Measurements from ENCODE around the gene SNAPC5. TPM values are rescaled to one million over a fixed set of nuclear protein-coding genes. Genes with fewer than 3 reads are reported as not detected.

The SNAPC5 gene
- total and polyA plus RNA-seq, 2 of the 13 experiments (the other 11 are each of a cell fraction or from before 2014, with no cell fraction given) = 14.8 to 36.2 TPM

DNA sequence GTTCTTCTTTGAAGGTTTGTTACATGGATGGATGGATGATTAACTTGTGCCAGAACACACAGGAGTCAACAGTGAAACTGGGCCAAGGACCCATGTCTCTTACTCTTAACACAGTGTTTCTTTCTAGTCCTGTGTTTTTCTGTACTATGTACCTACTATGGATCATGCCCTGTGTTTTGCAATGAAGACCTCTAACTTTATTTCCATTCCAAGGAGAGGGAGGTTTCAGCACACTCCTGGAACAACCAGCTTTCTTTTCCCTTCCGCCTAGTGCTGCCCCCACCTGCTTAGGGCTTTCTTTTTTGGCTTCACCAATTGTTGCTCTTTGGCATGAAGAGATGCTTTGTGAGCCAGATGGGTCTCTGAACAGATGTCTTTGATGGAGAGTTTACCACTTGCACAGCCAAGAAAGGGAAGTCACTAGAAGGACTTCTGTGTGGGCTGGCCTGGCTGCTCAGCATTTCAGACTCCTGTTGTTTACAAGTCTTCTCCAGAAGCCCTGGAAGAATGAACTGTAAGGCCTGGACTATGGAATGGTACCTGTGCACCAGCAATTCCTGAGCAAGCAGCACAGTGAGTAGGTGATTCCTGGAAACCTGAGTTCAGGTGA is 44.5 kb downstream of the SNAPC5 start (continued):
- no peak for TF ChIP-seq BRD4 (CRISPR knock-in tag; IDR thresholded peaks at IDR 0.05)
- peak; percentile 39; the same call in 1 of the 2 replicates for TF ChIP-seq ZNF430 (CRISPR knock-in tag; IDR thresholded peaks at IDR 0.05)
- TF ChIP-seq ZNF235 (CRISPR knock-in tag; IDR thresholded peaks at IDR 0.05; ENCODE audit: borderline replicate concordance) = no peak
- TF ChIP-seq ZNF230 (CRISPR knock-in tag; IDR thresholded peaks at IDR 0.05) = no peak
- TF ChIP-seq IRF2 (CRISPR knock-in tag; IDR thresholded peaks at IDR 0.05) = no peak
- TF ChIP-seq, protein P1, sequence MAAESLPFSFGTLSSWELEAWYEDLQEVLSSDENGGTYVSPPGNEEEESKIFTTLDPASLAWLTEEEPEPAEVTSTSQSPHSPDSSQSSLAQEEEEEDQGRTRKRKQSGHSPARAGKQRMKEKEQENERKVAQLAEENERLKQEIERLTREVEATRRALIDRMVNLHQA (CRISPR knock-in tag; IDR thresholded peaks at IDR 0.05) = no peak
- TF ChIP-seq, protein P2, sequence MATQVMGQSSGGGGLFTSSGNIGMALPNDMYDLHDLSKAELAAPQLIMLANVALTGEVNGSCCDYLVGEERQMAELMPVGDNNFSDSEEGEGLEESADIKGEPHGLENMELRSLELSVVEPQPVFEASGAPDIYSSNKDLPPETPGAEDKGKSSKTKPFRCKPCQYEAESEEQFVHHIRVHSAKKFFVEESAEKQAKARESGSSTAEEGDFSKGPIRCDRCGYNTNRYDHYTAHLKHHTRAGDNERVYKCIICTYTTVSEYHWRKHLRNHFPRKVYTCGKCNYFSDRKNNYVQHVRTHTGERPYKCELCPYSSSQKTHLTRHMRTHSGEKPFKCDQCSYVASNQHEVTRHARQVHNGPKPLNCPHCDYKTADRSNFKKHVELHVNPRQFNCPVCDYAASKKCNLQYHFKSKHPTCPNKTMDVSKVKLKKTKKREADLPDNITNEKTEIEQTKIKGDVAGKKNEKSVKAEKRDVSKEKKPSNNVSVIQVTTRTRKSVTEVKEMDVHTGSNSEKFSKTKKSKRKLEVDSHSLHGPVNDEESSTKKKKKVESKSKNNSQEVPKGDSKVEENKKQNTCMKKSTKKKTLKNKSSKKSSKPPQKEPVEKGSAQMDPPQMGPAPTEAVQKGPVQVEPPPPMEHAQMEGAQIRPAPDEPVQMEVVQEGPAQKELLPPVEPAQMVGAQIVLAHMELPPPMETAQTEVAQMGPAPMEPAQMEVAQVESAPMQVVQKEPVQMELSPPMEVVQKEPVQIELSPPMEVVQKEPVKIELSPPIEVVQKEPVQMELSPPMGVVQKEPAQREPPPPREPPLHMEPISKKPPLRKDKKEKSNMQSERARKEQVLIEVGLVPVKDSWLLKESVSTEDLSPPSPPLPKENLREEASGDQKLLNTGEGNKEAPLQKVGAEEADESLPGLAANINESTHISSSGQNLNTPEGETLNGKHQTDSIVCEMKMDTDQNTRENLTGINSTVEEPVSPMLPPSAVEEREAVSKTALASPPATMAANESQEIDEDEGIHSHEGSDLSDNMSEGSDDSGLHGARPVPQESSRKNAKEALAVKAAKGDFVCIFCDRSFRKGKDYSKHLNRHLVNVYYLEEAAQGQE (IDR thresholded peaks at IDR 0.05; ENCODE audit: borderline replicate concordance in 1 of 2, low read depth in 1 of 2, low read length in 2 of 2) = no peak
- no peak for TF ChIP-seq TEAD2 (CRISPR knock-in tag; IDR thresholded peaks at IDR 0.05)
- no peak for TF ChIP-seq MAFK (conservative IDR thresholded peaks at IDR 0.05 in 1 of 2, IDR thresholded peaks at IDR 0.05 in 1 of 2; ENCODE audit: low read length in 2 of 2)
- TF ChIP-seq ZNF563 (CRISPR knock-in tag; IDR thresholded peaks at IDR 0.05) = no peak
- no peak for TF ChIP-seq YY1 (IDR thresholded peaks at IDR 0.05; ENCODE audit: insufficient read depth, insufficient replicate concordance, low read depth, low read length)
- TF ChIP-seq SNRNP70 (IDR thresholded peaks at IDR 0.05; ENCODE audit: low read depth, low read length) = no peak
- no peak for TF ChIP-seq ZNF432 (CRISPR knock-in tag; IDR thresholded peaks at IDR 0.05; ENCODE audit: borderline replicate concordance)
- TF ChIP-seq, protein P3, sequence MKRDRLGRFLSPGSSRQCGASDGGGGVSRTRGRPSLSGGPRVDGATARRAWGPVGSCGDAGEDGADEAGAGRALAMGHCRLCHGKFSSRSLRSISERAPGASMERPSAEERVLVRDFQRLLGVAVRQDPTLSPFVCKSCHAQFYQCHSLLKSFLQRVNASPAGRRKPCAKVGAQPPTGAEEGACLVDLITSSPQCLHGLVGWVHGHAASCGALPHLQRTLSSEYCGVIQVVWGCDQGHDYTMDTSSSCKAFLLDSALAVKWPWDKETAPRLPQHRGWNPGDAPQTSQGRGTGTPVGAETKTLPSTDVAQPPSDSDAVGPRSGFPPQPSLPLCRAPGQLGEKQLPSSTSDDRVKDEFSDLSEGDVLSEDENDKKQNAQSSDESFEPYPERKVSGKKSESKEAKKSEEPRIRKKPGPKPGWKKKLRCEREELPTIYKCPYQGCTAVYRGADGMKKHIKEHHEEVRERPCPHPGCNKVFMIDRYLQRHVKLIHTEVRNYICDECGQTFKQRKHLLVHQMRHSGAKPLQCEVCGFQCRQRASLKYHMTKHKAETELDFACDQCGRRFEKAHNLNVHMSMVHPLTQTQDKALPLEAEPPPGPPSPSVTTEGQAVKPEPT (CRISPR knock-in tag; IDR thresholded peaks at IDR 0.05; ENCODE audit: low read depth) = no peak
- no peak for TF ChIP-seq SMAD9 (CRISPR knock-in tag; IDR thresholded peaks at IDR 0.05)
- no peak for TF ChIP-seq WIZ (CRISPR knock-in tag; IDR thresholded peaks at IDR 0.05)
- TF ChIP-seq DR1 (CRISPR knock-in tag; IDR thresholded peaks at IDR 0.05) = no peak
- TF ChIP-seq, protein P4, sequence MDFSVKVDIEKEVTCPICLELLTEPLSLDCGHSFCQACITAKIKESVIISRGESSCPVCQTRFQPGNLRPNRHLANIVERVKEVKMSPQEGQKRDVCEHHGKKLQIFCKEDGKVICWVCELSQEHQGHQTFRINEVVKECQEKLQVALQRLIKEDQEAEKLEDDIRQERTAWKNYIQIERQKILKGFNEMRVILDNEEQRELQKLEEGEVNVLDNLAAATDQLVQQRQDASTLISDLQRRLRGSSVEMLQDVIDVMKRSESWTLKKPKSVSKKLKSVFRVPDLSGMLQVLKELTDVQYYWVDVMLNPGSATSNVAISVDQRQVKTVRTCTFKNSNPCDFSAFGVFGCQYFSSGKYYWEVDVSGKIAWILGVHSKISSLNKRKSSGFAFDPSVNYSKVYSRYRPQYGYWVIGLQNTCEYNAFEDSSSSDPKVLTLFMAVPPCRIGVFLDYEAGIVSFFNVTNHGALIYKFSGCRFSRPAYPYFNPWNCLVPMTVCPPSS (IDR thresholded peaks at IDR 0.05) = no peak
- TF ChIP-seq ZNF777 (CRISPR knock-in tag; IDR thresholded peaks at IDR 0.05) = no peak
- no peak for TF ChIP-seq SP4 (CRISPR knock-in tag; IDR thresholded peaks at IDR 0.05)
- TF ChIP-seq MED13 (CRISPR knock-in tag; IDR thresholded peaks at IDR 0.05) = no peak
- no peak for TF ChIP-seq PLRG1 (conservative IDR thresholded peaks at IDR 0.05)
- TF ChIP-seq MEIS1 (CRISPR knock-in tag; IDR thresholded peaks at IDR 0.05; ENCODE audit: borderline replicate concordance) = no peak
- TF ChIP-seq ESRRA (CRISPR knock-in tag; IDR thresholded peaks at IDR 0.05; ENCODE audit: low read depth) = no peak

Measured in HepG2 (cell line).